Fibroblast of lung (primary cell): ENCODE measurements around the gene ASNS. TPM values are rescaled to one million over a fixed set of nuclear protein-coding genes. Genes with fewer than 3 reads are reported as not detected.
"Not testable (repeated sequence)": the region's sequence is repeated elsewhere in the genome, so short reads cannot be mapped to it uniquely, and the experiment has no call there.

Experiments
- DNase-seq, 2 donors: peaks; one replicate each; pipeline versions ENCODE4 v3.0.0 to v3.0.0-alpha.2; 2010; ENCODE audit warnings: low read depth in 2 of 2
- H2AFZ ChIP-seq: 2 replicates; pipeline ENCODE4 v1.5.1; 2012; ENCODE audit warnings: low read length, control low read depth, inconsistent platforms
- H3K27ac ChIP-seq: 2 replicates; pipeline ENCODE4 v1.5.1; 2011; ENCODE audit warnings: low read length, control low read depth; ENCODE audit not compliant: insufficient read depth
- H3K27me3 ChIP-seq: 2 replicates; pipeline ENCODE4 v1.5.1; 2011; ENCODE audit warnings: mild to moderate bottlenecking, low read length; ENCODE audit not compliant: control insufficient read depth, insufficient read depth
- H3K36me3 ChIP-seq: 2 replicates; pipeline ENCODE4 v1.5.1; 2011; ENCODE audit warnings: low read length; ENCODE audit not compliant: control insufficient read depth, insufficient read depth
- H3K4me1 ChIP-seq: 2 replicates; pipeline ENCODE4 v1.5.1; 2011; ENCODE audit warnings: low read length; ENCODE audit not compliant: control insufficient read depth, insufficient read depth; ENCODE audit errors: extremely low read depth
- H3K4me2 ChIP-seq: 2 replicates; pipeline ENCODE4 v1.5.1; 2011; ENCODE audit warnings: low read length, control low read depth; ENCODE audit not compliant: insufficient read depth; ENCODE audit errors: extremely low read depth
- H3K4me3 ChIP-seq, 4 experiments: fragments of 200-600 bp in 1 of 4; sonication (generic) in 1 of 4; replicated peaks in 1 of 4; 2 replicates each; pipeline ENCODE4 v1.5.1; 2011 to 2016; ENCODE audit warnings: low read length in 4 of 4, low read depth in 3 of 4, mild to moderate bottlenecking in 3 of 4, control low read depth in 2 of 4, inconsistent platforms in 1 of 4, mixed read lengths in 1 of 4; ENCODE audit not compliant: insufficient read depth in 1 of 4; ENCODE audit errors: control extremely low read depth in 1 of 4
- H3K79me2 ChIP-seq: 2 replicates; pipeline ENCODE4 v1.5.1; 2012; ENCODE audit warnings: mild to moderate bottlenecking, low read length, inconsistent platforms; ENCODE audit not compliant: control insufficient read depth, insufficient read depth
- H3K9ac ChIP-seq: 2 replicates; pipeline ENCODE4 v1.5.1; 2011; ENCODE audit warnings: mild to moderate bottlenecking, low read length, control low read depth; ENCODE audit not compliant: insufficient read depth
- H3K9me3 ChIP-seq: 2 replicates; pipeline ENCODE4 v1.5.1; 2012; ENCODE audit warnings: low read depth, low read length; ENCODE audit not compliant: control insufficient read depth, insufficient read depth
- H4K20me1 ChIP-seq: 2 replicates; pipeline ENCODE4 v1.5.1; 2011; ENCODE audit warnings: low read length; ENCODE audit not compliant: control insufficient read depth, insufficient read depth; ENCODE audit errors: extremely low read depth
- EZH2 ChIP-seq: IDR thresholded peaks from 2 replicates; pipeline ENCODE4 v1.5.1; 2012; ENCODE audit warnings: low read length, control low read depth, mild to moderate bottlenecking; ENCODE audit errors: missing control alignments
- polyA plus RNA-seq, 2 donors: library from polyadenylated mRNA; depleted of rRNA in 1 of 2; stranded (reverse) in 1 of 2; unstranded in 1 of 2; fragments of >200 nt; gene quantifications; 2 replicates each; pipeline ENCODE4 v1.2.1, GENCODE V29; 2011 to 2012; ENCODE audit warnings: missing spikeins in 1 of 2
- total RNA-seq: library from RNA; depleted of rRNA; stranded (reverse); fragments of >200 nt; gene quantifications from 2 replicates; pipeline ENCODE4 v1.2.1, GENCODE V29; 2014
- TF ChIP-seq, protein P1 (sequence below), 2 donors: IDR thresholded peaks in 1 of 2; conservative IDR thresholded peaks in 1 of 2; 1 replicate in 1 of 2; 2 replicates in 1 of 2; pipeline ENCODE4 v1.5.1; 2011 to 2012; ENCODE audit warnings: low read length in 2 of 2, control low read depth in 1 of 2, inconsistent platforms in 1 of 2, low read depth in 1 of 2, mild to moderate bottlenecking in 1 of 2

The ASNS gene
- total and polyA plus RNA-seq, 2 donors (not counting 1 experiment from before 2014, with no cell fraction given) = 37.8 to 116 TPM

DNA sequence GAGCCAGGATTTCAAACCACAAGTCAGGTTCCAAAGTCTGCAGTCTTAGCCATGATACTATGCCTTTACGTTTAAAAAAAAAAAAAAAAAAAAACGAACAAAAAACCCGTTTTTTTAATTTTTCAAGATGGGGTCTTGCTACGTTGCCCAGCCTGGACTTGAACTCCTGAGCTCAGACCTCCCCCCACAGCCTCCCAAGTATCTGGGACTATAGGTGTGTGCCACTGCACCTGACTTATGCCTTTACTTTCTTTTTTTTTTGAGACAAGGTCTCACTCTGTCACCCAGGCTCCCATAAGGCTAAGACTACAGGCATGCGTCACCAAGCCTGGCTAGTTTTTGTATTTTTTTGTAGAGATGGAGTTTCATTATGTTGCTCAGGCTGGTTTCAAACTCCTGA is 14.7 kb downstream of the ASNS start:
- TF ChIP-seq, protein P1, sequence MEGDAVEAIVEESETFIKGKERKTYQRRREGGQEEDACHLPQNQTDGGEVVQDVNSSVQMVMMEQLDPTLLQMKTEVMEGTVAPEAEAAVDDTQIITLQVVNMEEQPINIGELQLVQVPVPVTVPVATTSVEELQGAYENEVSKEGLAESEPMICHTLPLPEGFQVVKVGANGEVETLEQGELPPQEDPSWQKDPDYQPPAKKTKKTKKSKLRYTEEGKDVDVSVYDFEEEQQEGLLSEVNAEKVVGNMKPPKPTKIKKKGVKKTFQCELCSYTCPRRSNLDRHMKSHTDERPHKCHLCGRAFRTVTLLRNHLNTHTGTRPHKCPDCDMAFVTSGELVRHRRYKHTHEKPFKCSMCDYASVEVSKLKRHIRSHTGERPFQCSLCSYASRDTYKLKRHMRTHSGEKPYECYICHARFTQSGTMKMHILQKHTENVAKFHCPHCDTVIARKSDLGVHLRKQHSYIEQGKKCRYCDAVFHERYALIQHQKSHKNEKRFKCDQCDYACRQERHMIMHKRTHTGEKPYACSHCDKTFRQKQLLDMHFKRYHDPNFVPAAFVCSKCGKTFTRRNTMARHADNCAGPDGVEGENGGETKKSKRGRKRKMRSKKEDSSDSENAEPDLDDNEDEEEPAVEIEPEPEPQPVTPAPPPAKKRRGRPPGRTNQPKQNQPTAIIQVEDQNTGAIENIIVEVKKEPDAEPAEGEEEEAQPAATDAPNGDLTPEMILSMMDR (conservative IDR thresholded peaks at IDR 0.05 in 1 of 2, IDR thresholded peaks at IDR 0.05 in 1 of 2; ENCODE audit: low read depth in 1 of 2, low read length in 2 of 2) = no peak
- Histone ChIP-seq H3K9me3 (no peaks in the 10 kb centered on the region), H3K9ac (no peak overlapping the region), H2AFZ (no peak overlapping the region), H3K4me3 (no peak overlapping the region), H3K27me3 (no peaks in the 10 kb centered on the region), H3K36me3 (no peaks in the 10 kb centered on the region), H3K27ac (no peak overlapping the region), H4K20me1 (no peaks in the 10 kb centered on the region), H3K79me2 (no peaks in the 10 kb centered on the region), H3K4me1 (no peaks in the 10 kb centered on the region), H3K4me2 (no peak overlapping the region)
- no peak for DNase-seq

GRCh38 chr7:97851683-97852082 is 20.5 kb downstream of the ASNS start:
- no peak overlapping the region for H2AFZ ChIP-seq
- no peaks in the 10 kb centered on the region for H3K36me3 ChIP-seq
- no peaks in the 10 kb centered on the region for H4K20me1 ChIP-seq
- no peak overlapping the region for H3K4me2 ChIP-seq
- no peaks in the 10 kb centered on the region for H3K9me3 ChIP-seq
- no peaks in the 10 kb centered on the region for H3K79me2 ChIP-seq
- no peaks in the 10 kb centered on the region for H3K4me1 ChIP-seq
- DNase-seq = peak; percentile 4 to 58
- TF ChIP-seq, protein P1 (conservative IDR thresholded peaks at IDR 0.05 in 1 of 2, IDR thresholded peaks at IDR 0.05 in 1 of 2; ENCODE audit: low read depth in 1 of 2, low read length in 2 of 2) = no peak
- TF ChIP-seq EZH2 = no peak
- no peaks in the 10 kb centered on the region for H3K27me3 ChIP-seq
- no peak overlapping the region for H3K27ac ChIP-seq
- H3K4me3 ChIP-seq = no peak overlapping the region
- H3K9ac ChIP-seq = no peak overlapping the region

GRCh38 chr7:97850262-97851031 is 21.8 kb downstream of the ASNS start:
- H3K4me3 ChIP-seq, H4K20me1 ChIP-seq, H3K36me3 ChIP-seq, H3K4me2 ChIP-seq, DNase-seq, H3K79me2 ChIP-seq, H2AFZ ChIP-seq, H3K9me3 ChIP-seq, H3K4me1 ChIP-seq, H3K27ac ChIP-seq, H3K27me3 ChIP-seq, H3K9ac ChIP-seq: not testable (repeated sequence)
